Fibroblast of villous mesenchyme (primary cell): ENCODE results near the gene RAD9A. TPM values are rescaled to one million over a fixed set of nuclear protein-coding genes. Genes with fewer than 3 reads are reported as not detected.
A peak's percentile ranks its signal among the peaks of the same experiment; 100 is the strongest.

Experiments
- DNase-seq: peaks from one replicate; pipeline ENCODE4 v3.0.0-alpha.2; 2010; ENCODE audit warnings: low read depth
- H3K4me3 ChIP-seq: 2 replicates; pipeline ENCODE4 v1.5.1; 2011; ENCODE audit warnings: low read depth, mild to moderate bottlenecking, low read length
- total RNA-seq: library from RNA; depleted of rRNA; stranded (reverse); fragments of >200 nt; gene quantifications from 2 replicates; pipeline ENCODE4 v1.2.3, GENCODE V29; 2012
- TF ChIP-seq, protein P1 (sequence below): IDR thresholded peaks from 2 replicates; pipeline ENCODE4 v1.5.1; 2012; ENCODE audit warnings: low read depth, mild to moderate bottlenecking, low read length; ENCODE audit not compliant: insufficient read depth

Gene RAD9A
- total RNA-seq, 1 donor = 4.3 TPM

DNA sequence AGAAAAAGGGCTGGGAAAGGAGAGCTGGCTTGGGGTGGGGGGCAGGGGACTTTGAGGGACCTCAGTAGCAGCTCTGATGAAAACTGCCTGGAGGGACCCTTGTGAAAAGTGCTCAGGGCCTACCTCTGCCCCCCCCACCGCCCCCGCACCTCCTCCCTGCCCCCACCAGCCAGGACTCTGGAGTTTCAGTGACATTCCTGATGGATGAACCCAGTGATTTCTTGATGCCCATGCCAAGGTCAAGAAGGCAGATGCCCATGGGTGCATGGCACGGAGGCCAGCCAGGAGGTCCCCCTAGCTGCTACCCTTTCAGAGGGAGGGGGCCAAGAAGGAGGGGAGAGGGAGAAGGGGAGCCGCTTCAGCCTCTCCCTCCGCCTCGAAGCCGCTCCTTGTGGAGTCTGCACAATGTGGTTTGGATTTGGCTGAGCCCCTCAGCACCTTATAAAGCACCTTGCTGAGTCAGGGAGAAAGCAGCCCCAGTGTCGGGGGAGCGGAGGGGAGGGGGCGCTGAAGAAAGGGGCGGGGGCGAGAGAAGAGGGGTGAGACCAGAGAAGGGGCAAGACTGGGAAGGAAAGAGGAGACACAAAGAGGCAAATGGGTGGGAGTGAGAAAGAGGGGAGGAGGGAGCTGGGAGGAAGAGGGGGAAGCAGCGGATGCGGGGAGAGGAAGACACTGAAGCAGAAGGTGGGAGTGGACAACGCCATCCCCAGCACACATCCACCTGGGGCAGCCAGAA, 16.3 kb upstream of the RAD9A start:
- no peak for DNase-seq
- no peak overlapping the region for H3K4me3 ChIP-seq
- TF ChIP-seq, protein P1, sequence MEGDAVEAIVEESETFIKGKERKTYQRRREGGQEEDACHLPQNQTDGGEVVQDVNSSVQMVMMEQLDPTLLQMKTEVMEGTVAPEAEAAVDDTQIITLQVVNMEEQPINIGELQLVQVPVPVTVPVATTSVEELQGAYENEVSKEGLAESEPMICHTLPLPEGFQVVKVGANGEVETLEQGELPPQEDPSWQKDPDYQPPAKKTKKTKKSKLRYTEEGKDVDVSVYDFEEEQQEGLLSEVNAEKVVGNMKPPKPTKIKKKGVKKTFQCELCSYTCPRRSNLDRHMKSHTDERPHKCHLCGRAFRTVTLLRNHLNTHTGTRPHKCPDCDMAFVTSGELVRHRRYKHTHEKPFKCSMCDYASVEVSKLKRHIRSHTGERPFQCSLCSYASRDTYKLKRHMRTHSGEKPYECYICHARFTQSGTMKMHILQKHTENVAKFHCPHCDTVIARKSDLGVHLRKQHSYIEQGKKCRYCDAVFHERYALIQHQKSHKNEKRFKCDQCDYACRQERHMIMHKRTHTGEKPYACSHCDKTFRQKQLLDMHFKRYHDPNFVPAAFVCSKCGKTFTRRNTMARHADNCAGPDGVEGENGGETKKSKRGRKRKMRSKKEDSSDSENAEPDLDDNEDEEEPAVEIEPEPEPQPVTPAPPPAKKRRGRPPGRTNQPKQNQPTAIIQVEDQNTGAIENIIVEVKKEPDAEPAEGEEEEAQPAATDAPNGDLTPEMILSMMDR = no peak

DNA sequence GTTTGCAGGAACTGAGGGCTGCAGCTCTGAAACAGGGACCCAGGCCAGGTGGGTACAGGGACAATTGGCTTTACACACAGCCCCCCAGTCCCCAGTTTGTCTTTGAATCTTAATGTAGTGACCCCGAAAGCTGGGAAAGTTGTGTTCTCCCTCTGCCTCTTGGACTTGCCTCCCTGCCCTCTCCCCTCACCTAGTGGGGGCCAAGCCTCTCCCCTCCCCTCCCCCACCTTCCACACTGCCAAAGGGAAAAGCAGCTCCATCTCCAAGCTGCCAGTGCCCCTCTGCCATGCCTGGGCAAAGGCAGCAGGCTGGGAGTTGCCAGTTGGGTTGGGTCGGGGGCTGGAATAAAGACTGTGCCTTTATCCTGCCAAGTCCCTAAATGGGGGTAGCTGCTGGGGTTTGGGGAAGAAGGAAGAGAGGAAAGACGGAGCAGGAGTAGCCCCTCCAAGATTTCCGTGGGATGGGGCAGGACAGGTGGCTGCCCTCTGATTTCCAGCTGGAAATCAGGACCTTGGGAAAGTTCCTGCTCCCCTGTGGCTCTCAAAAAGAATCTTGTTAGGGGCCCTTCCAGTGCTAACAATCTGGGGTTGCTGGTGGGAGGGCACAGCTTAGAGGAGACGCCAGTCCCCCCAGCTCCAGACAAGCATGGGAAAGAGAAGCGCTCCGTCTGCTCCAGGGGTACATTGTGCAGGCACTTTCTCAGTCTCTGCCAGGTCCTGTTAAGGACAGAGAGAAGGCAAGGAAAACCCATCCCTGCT, 15.5 kb upstream of the RAD9A start:
- DNase-seq = no peak
- H3K4me3 ChIP-seq = no peak overlapping the region
- TF ChIP-seq, protein P1 = no peak

DNA sequence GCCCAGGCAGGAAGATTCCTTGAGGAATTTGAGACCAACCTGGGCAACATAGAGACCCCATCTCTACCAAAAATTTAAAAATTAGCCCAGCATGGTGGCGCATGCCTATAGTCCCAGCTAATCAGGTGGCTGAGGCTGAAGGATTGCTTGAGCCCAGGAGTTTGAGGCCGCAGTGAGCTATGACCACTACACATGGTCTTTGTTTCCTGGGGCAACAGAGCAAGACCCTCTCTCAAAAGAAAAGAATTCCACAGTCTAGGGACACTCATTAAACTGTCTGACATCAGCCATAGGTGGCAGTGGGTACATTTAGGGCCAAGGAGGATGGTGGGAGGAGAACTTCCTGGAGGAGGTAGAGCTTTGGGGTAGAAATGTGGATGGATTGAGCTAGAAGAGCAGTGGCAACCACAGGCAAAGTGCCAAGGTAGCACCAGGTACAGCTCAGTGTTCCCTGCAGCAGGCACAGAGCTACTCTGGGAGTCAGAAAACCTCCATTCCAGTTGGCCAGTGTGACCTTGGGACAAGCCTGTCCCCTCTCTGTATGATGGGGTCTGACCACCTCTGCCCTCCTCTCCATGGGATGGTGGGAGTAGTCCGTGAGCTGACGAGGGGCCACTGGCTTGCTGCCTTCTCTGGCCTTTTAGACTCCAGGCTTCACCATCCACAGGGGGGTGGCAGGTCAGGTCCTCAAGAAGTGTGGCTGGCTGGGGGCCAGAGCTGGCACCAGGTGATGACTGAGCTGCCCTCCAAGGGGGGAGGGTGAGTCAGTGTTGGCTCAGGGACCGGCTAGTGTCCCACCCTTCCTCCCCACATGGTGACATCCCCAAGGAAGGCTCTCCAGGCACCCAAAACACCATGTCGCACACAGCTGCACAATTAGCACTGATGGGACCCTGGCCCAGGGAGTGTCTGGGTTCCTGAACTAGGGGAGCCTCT, 14.6 kb upstream of the RAD9A start:
- H3K4me3 ChIP-seq = no peak overlapping the region
- TF ChIP-seq, protein P1 = no peak
- DNase-seq = no peak

DNA sequence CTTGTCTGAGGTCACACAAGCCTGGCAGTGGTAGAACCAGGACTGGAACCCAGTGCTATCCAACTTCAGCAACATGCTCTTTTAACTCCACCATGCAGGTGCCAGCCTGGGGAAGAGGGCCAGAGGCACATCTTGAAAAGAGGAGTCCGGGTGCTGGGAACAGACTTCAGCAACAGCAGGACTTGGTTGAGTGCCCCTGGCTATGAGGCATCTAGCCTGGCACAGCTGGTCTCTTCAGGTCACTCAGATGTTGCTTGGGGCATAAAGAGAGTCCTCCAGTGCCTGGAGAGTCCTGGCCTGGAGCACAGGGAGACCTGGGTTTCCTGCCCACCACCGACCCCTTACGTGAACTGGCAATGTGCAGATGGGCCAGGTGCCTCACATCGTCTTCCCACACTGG, 13.2 kb upstream of the RAD9A start:
- no peak overlapping the region for H3K4me3 ChIP-seq
- TF ChIP-seq, protein P1 = no peak
- no peak for DNase-seq

DNA sequence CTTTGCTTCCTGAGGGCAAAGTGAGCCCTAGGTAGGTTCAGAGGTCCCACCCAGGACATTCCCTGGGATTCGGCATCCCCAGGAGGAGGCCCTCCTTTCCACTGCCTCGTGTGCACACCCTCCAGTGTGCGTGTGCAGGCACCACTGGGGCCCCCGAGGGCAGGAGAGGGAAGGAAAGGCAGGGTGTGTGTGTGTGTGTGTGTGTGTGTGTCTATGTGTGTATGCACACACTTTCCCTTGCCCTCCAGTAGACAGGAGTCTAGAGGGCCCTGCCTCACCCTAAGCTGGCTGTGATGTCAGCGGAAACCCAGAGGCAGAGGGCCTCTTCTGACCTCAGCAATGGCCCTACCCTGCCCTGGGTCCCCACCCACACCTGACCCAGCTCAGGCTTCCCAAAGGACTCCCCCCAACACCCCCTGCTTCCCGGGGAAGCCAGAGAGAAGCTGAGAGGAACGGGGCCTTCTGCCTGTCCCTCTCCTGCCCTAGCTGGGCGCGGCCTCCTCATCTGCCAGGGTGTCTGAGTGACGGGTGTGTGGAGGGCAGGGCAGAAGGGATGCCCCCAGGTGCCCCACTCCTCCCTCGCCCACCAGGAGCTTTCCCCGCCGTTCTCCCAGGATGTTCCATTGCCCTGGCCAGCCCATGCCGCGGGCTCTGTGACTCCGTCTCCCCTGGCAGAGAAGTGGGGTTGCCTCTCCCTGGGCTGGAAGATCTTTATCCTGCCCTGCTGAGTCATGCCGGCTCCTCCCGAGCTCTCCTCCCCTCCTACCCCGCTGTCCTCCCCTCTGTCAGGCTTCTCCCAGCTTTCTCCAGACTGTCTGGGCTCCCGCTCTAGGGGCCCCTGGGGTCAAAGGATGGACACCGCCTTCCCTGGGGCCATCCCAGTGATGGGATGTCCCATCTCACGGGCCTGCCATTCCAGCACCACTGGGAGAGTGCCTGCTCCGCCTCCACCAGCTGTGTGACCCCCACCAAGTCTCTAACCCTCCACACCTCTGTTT, 12.4 kb upstream of the RAD9A start:
- TF ChIP-seq, protein P1 = no peak
- DNase-seq = peak; percentile 73
- no peak overlapping the region for H3K4me3 ChIP-seq
